Keratinocyte (primary cell): ENCODE results near the gene ZNF662. TPM values are rescaled to one million over a fixed set of nuclear protein-coding genes. Genes with fewer than 3 reads are reported as not detected.

ENCODE experiments used
- DNase-seq: peaks from one replicate; pipeline ENCODE4 v3.0.0-alpha.2; 2011; ENCODE audit warnings: low read depth, missing footprints, low spot score
- FAIRE-seq: peaks from 2 replicates; lab custom pipeline; 2011; peaks lifted over from hg19 to GRCh38; lab: Jason Lieb, UNC
- H2AFZ ChIP-seq: 2 replicates; pipeline ENCODE4 v1.6.0; 2012; ENCODE audit warnings: low read length, control low read depth, inconsistent platforms; ENCODE audit not compliant: control insufficient read depth
- H3K27ac ChIP-seq: 2 replicates; pipeline ENCODE4 v1.5.1; 2011; ENCODE audit warnings: low read length; ENCODE audit not compliant: control insufficient read depth, insufficient read depth
- H3K27me3 ChIP-seq: 3 replicates; pipeline ENCODE4 v1.6.0; 2011; ENCODE audit warnings: low read length; ENCODE audit not compliant: control insufficient read depth, insufficient read depth; ENCODE audit errors: extremely low read depth
- H3K36me3 ChIP-seq, 2 experiments: 2 replicates in 1 of 2; 3 replicates in 1 of 2; pipeline ENCODE4 v1.5.1; 2011; ENCODE audit warnings: low read length in 2 of 2, mild to moderate bottlenecking in 1 of 2; ENCODE audit not compliant: control insufficient read depth in 2 of 2, insufficient read depth in 2 of 2; ENCODE audit errors: extremely low read depth in 1 of 2
- H3K4me1 ChIP-seq: 3 replicates; pipeline ENCODE4 v1.5.1; 2011; ENCODE audit warnings: low read length; ENCODE audit not compliant: control insufficient read depth, insufficient read depth; ENCODE audit errors: extremely low read depth
- H3K4me2 ChIP-seq: 3 replicates; pipeline ENCODE4 v1.6.0; 2011; ENCODE audit warnings: low read depth, low read length; ENCODE audit not compliant: control insufficient read depth, insufficient read depth; ENCODE audit errors: extremely low read depth
- H3K4me3 ChIP-seq, 3 experiments: fragments of 200-600 bp in 1 of 3; sonication (generic) in 1 of 3; 2 replicates in 2 of 3; 3 replicates in 1 of 3; pipeline ENCODE4 v1.5.1; 2011 to 2016; ENCODE audit warnings: low read length in 3 of 3, mild to moderate bottlenecking in 3 of 3, control low read depth in 2 of 3, inconsistent platforms in 1 of 3, low read depth in 1 of 3, mixed read lengths in 1 of 3, mixed run types in 1 of 3, moderate library complexity in 1 of 3; ENCODE audit not compliant: control insufficient read depth in 2 of 3, insufficient read depth in 2 of 3; ENCODE audit errors: extremely low read depth in 1 of 3
- H3K79me2 ChIP-seq: 2 replicates; pipeline ENCODE4 v1.6.0; 2012; ENCODE audit warnings: low read length; ENCODE audit not compliant: control insufficient read depth, insufficient read depth
- H3K9ac ChIP-seq: 3 replicates; pipeline ENCODE4 v1.6.0; 2011; ENCODE audit warnings: low read length; ENCODE audit not compliant: control insufficient read depth, insufficient read depth; ENCODE audit errors: extremely low read depth
- H3K9me1 ChIP-seq: 3 replicates; pipeline ENCODE4 v1.6.0; 2011; ENCODE audit warnings: low read length; ENCODE audit not compliant: control insufficient read depth, insufficient read depth; ENCODE audit errors: extremely low read depth
- H3K9me3 ChIP-seq: 2 replicates; pipeline ENCODE4 v1.5.1; 2012; ENCODE audit warnings: low read depth, low read length; ENCODE audit not compliant: control insufficient read depth
- H4K20me1 ChIP-seq: 3 replicates; pipeline ENCODE4 v1.6.0; 2011; ENCODE audit warnings: low read length; ENCODE audit not compliant: control insufficient read depth, insufficient read depth; ENCODE audit errors: extremely low read depth
- CTCF ChIP-seq, 3 experiments: IDR thresholded peaks in 1 of 3; conservative IDR thresholded peaks in 1 of 3; optimal IDR thresholded peaks in 1 of 3; 2 replicates in 2 of 3; 3 replicates in 1 of 3; pipeline versions ENCODE3 to v1.5.1; 2011; ENCODE audit warnings: low read length in 3 of 3, mild to moderate bottlenecking in 3 of 3, moderate library complexity in 2 of 3, control low read depth in 1 of 3, inconsistent platforms in 1 of 3; ENCODE audit not compliant: insufficient read depth in 2 of 3; ENCODE audit errors: extremely low read depth in 1 of 3
- EZH2 ChIP-seq: IDR thresholded peaks from one replicate; pipeline ENCODE4 v1.6.1; 2012; ENCODE audit warnings: inconsistent platforms, mild to moderate bottlenecking, low read length, moderate library complexity
- dilution Hi-C: fragments of 300-500 bp; cut with MboI; formaldehyde crosslinking; loops from one replicate; pipeline ENCODE4 v1.7.0; 2020; ENCODE audit warnings: low sequenced_read_pairs; ENCODE audit not compliant: extremely low pct_ligation_motif_present
- polyA plus RNA-seq, 5 experiments: library from polyadenylated mRNA; depleted of rRNA in 3 of 5; stranded (reverse) in 3 of 5; stranded (forward) in 1 of 5; unstranded in 1 of 5; fragments of >200 nt; gene quantifications; 1 replicate in 1 of 5; 2 replicates in 3 of 5; 3 replicates in 1 of 5; pipeline versions ENCODE4 v1.2.1 to v1.2.3, GENCODE V29; 2011 to 2012; ENCODE audit warnings: missing spikeins in 2 of 5, low read depth in 1 of 5, low replicate concordance in 1 of 5

The ZNF662 gene
- polyA plus RNA-seq, 1 donor (not counting 4 experiments of a cell fraction or from before 2014, with no cell fraction given), result 1.4 TPM

GRCh38 chr3:42884324-42884723 lies 21.6 kb upstream of the ZNF662 start:
- H3K79me2 ChIP-seq, result no peaks in the 10 kb centered on the region
- TF ChIP-seq EZH2 (no peak), CTCF (optimal IDR thresholded peaks at IDR 0.05 in 1 of 3, IDR thresholded peaks at IDR 0.05 in 1 of 3, conservative IDR thresholded peaks at IDR 0.05 in 1 of 3; ENCODE audit: extremely low read depth in 1 of 3, insufficient read depth in 2 of 3, low read length in 3 of 3) (no peak)
- no peaks in the 10 kb centered on the region for H3K9me3 ChIP-seq
- no peak overlapping the region for H3K27ac ChIP-seq
- H3K4me1 ChIP-seq, result peaks cover 4% of the 10 kb centered on the region
- H2AFZ ChIP-seq, result no peak overlapping the region
- no peaks in the 10 kb centered on the region for H3K36me3 ChIP-seq
- no peak overlapping the region for H3K4me2 ChIP-seq
- no peak overlapping the region for H3K9ac ChIP-seq
- DNase-seq (no peak), FAIRE-seq (no peak)
- dilution Hi-C loops, result no loop called here
- no peaks in the 10 kb centered on the region for H3K9me1 ChIP-seq
- no peaks in the 10 kb centered on the region for H4K20me1 ChIP-seq
- H3K27me3 ChIP-seq, result peaks cover 4% of the 10 kb centered on the region
- H3K4me3 ChIP-seq, result no peak overlapping the region

- Histone ChIP-seq H4K20me1 (no peaks in the 10 kb centered on the region), H3K9me1 (no peaks in the 10 kb centered on the region), H3K4me2 (no peak overlapping the region), H3K9ac (no peak overlapping the region), H3K79me2 (no peaks in the 10 kb centered on the region), H3K9me3 (no peaks in the 10 kb centered on the region), H3K27me3 (no peaks in the 10 kb centered on the region), H3K27ac (no peak overlapping the region), H3K4me1 (peaks cover under 1% of the 10 kb centered on the region), H3K4me3 (no peak overlapping the region), H3K36me3 (no peaks in the 10 kb centered on the region), H2AFZ (no peak overlapping the region)
- no peak for DNase-seq
- TF ChIP-seq EZH2, result no peak
- TF ChIP-seq CTCF (optimal IDR thresholded peaks at IDR 0.05 in 1 of 3, IDR thresholded peaks at IDR 0.05 in 1 of 3, conservative IDR thresholded peaks at IDR 0.05 in 1 of 3; ENCODE audit: extremely low read depth in 1 of 3, insufficient read depth in 2 of 3, low read length in 3 of 3), result no peak
- FAIRE-seq, result no peak
- dilution Hi-C loops, result no loop called here
Observed at GRCh38 chr3:42886294-42886822, 19.6 kb upstream of the ZNF662 start.
